ENCODE results near the gene KRT84.

Gene KRT84

DNA sequence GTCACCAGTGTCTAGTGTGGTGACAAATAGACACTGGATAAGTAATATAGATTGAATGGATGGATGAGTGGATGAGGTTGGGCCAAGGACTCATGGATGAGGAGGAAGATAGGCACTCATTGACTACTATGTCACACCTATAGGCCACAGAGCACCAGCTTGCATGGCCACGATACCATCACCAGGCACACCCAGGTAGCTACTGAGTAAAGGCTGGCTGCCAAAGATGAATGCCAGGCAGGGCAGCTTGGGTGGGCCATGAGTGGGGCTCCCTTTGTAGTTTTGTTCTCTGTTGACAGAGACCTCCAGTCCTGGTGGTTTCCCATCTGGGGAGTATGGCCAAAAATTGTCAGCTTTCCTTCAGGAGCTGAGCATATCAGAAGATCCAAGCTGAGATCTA, 53.1 kb downstream of the KRT84 start:
- Histone ChIP-seq H3K4me3 (replicated peaks; ENCODE audit: insufficient read depth, low read length) (no peak overlapping the region), H3K27me3 (ENCODE audit: insufficient read depth, poor library complexity, severe bottlenecking) (peaks cover 16% of the 10 kb centered on the region), H3K27ac (replicated peaks) (no peak overlapping the region)
- TF ChIP-seq, protein P1, sequence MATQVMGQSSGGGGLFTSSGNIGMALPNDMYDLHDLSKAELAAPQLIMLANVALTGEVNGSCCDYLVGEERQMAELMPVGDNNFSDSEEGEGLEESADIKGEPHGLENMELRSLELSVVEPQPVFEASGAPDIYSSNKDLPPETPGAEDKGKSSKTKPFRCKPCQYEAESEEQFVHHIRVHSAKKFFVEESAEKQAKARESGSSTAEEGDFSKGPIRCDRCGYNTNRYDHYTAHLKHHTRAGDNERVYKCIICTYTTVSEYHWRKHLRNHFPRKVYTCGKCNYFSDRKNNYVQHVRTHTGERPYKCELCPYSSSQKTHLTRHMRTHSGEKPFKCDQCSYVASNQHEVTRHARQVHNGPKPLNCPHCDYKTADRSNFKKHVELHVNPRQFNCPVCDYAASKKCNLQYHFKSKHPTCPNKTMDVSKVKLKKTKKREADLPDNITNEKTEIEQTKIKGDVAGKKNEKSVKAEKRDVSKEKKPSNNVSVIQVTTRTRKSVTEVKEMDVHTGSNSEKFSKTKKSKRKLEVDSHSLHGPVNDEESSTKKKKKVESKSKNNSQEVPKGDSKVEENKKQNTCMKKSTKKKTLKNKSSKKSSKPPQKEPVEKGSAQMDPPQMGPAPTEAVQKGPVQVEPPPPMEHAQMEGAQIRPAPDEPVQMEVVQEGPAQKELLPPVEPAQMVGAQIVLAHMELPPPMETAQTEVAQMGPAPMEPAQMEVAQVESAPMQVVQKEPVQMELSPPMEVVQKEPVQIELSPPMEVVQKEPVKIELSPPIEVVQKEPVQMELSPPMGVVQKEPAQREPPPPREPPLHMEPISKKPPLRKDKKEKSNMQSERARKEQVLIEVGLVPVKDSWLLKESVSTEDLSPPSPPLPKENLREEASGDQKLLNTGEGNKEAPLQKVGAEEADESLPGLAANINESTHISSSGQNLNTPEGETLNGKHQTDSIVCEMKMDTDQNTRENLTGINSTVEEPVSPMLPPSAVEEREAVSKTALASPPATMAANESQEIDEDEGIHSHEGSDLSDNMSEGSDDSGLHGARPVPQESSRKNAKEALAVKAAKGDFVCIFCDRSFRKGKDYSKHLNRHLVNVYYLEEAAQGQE (IDR thresholded peaks at IDR 0.05; ENCODE audit: insufficient replicate concordance, low read depth) = no peak
- TF ChIP-seq GABPA (IDR thresholded peaks at IDR 0.05; ENCODE audit: low read depth) = no peak
- no peak for TF ChIP-seq SPI1 (IDR thresholded peaks at IDR 0.05; ENCODE audit: borderline replicate concordance, low read depth)
- TF ChIP-seq, protein P2, sequence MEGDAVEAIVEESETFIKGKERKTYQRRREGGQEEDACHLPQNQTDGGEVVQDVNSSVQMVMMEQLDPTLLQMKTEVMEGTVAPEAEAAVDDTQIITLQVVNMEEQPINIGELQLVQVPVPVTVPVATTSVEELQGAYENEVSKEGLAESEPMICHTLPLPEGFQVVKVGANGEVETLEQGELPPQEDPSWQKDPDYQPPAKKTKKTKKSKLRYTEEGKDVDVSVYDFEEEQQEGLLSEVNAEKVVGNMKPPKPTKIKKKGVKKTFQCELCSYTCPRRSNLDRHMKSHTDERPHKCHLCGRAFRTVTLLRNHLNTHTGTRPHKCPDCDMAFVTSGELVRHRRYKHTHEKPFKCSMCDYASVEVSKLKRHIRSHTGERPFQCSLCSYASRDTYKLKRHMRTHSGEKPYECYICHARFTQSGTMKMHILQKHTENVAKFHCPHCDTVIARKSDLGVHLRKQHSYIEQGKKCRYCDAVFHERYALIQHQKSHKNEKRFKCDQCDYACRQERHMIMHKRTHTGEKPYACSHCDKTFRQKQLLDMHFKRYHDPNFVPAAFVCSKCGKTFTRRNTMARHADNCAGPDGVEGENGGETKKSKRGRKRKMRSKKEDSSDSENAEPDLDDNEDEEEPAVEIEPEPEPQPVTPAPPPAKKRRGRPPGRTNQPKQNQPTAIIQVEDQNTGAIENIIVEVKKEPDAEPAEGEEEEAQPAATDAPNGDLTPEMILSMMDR (IDR thresholded peaks at IDR 0.05; ENCODE audit: insufficient read depth, low read length) = no peak
- no peak for TF ChIP-seq POLR2AphosphoS5 (IDR thresholded peaks at IDR 0.05; ENCODE audit: low read depth)
- DNase-seq (ENCODE audit: low read depth in 1 of 2, low spot score in 1 of 2) = no peak

DNA sequence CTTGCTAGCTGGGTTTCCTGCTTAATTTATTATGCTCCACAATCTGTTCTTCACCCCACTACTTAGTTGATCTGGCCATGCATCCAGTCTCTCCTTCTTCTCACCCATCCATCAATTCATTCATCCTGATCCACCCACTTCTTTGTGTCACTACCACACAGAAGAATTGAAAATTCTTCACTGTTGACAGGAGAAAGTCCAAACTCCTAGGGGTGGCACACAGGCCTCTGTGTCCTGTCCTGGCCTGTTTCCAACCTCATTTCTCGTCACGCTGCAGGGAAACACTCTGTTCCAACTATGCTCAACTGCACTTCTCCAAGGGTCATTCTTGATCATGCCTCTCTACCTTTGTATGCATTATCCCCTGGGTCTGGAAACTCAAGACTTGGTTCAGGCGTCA, 53.6 kb downstream of the KRT84 start:
- DNase-seq (ENCODE audit: low read depth in 1 of 2, low spot score in 1 of 2) = no peak
- H3K4me3 ChIP-seq (replicated peaks; ENCODE audit: insufficient read depth, low read length) = no peak overlapping the region
- H3K27ac ChIP-seq (replicated peaks) = no peak overlapping the region
- TF ChIP-seq POLR2AphosphoS5 (IDR thresholded peaks at IDR 0.05; ENCODE audit: low read depth) = no peak
- TF ChIP-seq, protein P1 (IDR thresholded peaks at IDR 0.05; ENCODE audit: insufficient replicate concordance, low read depth) = no peak
- no peak for TF ChIP-seq GABPA (IDR thresholded peaks at IDR 0.05; ENCODE audit: low read depth)
- no peak for TF ChIP-seq SPI1 (IDR thresholded peaks at IDR 0.05; ENCODE audit: borderline replicate concordance, low read depth)
- TF ChIP-seq, protein P2 (IDR thresholded peaks at IDR 0.05; ENCODE audit: insufficient read depth, low read length) = no peak
- peaks cover 15% of the 10 kb centered on the region for H3K27me3 ChIP-seq (ENCODE audit: insufficient read depth, poor library complexity, severe bottlenecking)

DNA sequence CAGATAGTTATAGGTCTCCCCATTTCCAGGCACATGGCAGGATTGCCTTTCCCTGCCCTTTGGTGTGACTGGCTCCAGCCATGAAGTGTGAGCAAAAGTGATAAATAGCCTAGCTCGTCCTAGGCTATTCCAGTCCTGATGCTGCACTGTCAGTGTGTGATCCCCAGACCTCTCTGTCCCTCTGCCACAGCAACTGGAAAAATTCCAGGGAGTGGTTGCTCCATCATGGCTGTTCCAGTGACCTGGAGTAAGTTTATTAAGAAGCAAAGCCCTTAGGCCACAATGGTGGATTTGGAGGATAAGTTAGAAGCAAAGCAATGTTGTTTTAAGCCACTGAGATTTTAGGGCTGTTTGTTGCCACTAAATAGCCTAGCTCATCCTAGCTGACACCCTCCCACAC, 54.4 kb downstream of the KRT84 start:
- Histone ChIP-seq H3K4me3 (replicated peaks; ENCODE audit: insufficient read depth, low read length) (no peak overlapping the region), H3K27me3 (ENCODE audit: insufficient read depth, poor library complexity, severe bottlenecking) (peaks cover 13% of the 10 kb centered on the region), H3K27ac (replicated peaks) (no peak overlapping the region)
- TF ChIP-seq, protein P2 (IDR thresholded peaks at IDR 0.05; ENCODE audit: insufficient read depth, low read length) = no peak
- no peak for TF ChIP-seq POLR2AphosphoS5 (IDR thresholded peaks at IDR 0.05; ENCODE audit: low read depth)
- no peak for TF ChIP-seq GABPA (IDR thresholded peaks at IDR 0.05; ENCODE audit: low read depth)
- TF ChIP-seq, protein P1 (IDR thresholded peaks at IDR 0.05; ENCODE audit: insufficient replicate concordance, low read depth) = no peak
- no peak for TF ChIP-seq SPI1 (IDR thresholded peaks at IDR 0.05; ENCODE audit: borderline replicate concordance, low read depth)
- DNase-seq (ENCODE audit: low read depth in 1 of 2, low spot score in 1 of 2) = no peak

Data from HL-60 (cell line).